Stimulated activated naive CD4-positive, alpha-beta T cell treated with Interleukin-2 at 50 U/mL for 16 hours (primary cell): ENCODE measurements around the gene VPS54.

Source experiments
- DNase-seq: peaks from one replicate; lab custom pipeline; 2025; lab: John Stamatoyannopoulos, UW

The VPS54 gene

GRCh38 chr2:64019083-64019974, at the start of gene VPS54:
Gene VPS54, minus strand, starts transcription at chr2:64019428. Its CDS starts 35,429 bp downstream, at chr2:63983999.
- DNase-seq, result peak; percentile 43

GRCh38 chr2:64067326-64067725, 48.1 kb upstream of the VPS54 start:
- no peak for DNase-seq

- DNase-seq, result no peak
These were observed 46.3 kb upstream of the VPS54 start for GRCh38 chr2:64065516-64065915.

GRCh38 chr2:64063924-64064331, 44.7 kb upstream of the VPS54 start:
- no peak for DNase-seq

GRCh38 chr2:64063454-64063853, 44.2 kb upstream of the VPS54 start:
- no peak for DNase-seq

GRCh38 chr2:64062840-64063239, 43.6 kb upstream of the VPS54 start:
- DNase-seq, result no peak

- no peak for DNase-seq
These were observed 40.0 kb upstream of the VPS54 start for GRCh38 chr2:64059270-64059669.

GRCh38 chr2:64056021-64056420, 36.8 kb upstream of the VPS54 start:
- no peak for DNase-seq

- DNase-seq, result no peak
These were observed 35.1 kb upstream of the VPS54 start for GRCh38 chr2:64054161-64054915.

- no peak for DNase-seq
These were observed 33.4 kb upstream of the VPS54 start for GRCh38 chr2:64052463-64053241.

- peak; percentile 38 for DNase-seq
These were observed 30.5 kb upstream of the VPS54 start for GRCh38 chr2:64049633-64050220.

- DNase-seq, result no peak
These were observed 26.7 kb upstream of the VPS54 start for GRCh38 chr2:64045938-64046337.

GRCh38 chr2:64040161-64040560, 20.9 kb upstream of the VPS54 start:
- DNase-seq, result no peak

- DNase-seq, result no peak
These were observed 16.9 kb upstream of the VPS54 start for GRCh38 chr2:64036034-64036705.

- DNase-seq, result no peak
These were observed 16.1 kb upstream of the VPS54 start for GRCh38 chr2:64035072-64035942.

- DNase-seq, result no peak
These were observed 10.0 kb upstream of the VPS54 start for GRCh38 chr2:64029116-64029665.

GRCh38 chr2:64025741-64026140, 6.5 kb upstream of the VPS54 start:
- DNase-seq, result no peak

- no peak for DNase-seq
These were observed 5.2 kb upstream of the VPS54 start for GRCh38 chr2:64024259-64024949.

GRCh38 chr2:64023485-64024258, 4.4 kb upstream of the VPS54 start:
- DNase-seq, result no peak
